ENCODE results near the gene EDIL3.

DNA sequence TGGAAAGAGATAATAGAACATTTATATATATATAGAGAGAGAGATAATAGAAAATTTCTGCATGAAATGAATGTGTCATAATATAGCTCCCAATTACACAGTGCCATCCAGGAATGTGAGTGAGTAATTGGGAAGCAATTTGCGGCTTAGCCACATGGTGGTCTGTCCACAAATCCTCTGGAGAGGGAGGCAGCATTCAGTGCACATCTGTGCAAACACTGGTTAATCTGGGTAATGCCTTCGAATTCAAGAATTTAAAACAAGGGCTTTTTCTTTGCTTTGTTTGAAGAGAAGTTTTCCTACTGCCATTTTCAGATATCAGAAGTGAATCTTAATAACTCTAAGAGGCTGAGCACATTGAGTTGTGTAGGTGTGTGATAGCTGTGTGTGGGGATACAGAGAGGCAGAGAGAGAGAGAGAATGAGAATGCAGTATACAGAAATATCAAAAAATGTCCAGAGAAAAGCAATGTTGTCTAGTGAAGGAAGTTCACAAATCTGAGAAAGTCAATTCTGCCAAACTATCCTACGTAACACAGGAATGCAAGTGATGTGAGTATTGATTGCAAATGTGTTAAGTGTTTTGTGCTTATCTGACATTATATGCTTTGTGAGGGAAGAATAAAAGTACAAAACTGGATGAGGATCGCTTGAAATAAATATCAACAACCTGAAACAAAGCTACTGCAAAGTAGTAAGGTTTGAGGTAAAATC, 134.6 kb downstream of the EDIL3 start:
- TF ChIP-seq, protein P1, sequence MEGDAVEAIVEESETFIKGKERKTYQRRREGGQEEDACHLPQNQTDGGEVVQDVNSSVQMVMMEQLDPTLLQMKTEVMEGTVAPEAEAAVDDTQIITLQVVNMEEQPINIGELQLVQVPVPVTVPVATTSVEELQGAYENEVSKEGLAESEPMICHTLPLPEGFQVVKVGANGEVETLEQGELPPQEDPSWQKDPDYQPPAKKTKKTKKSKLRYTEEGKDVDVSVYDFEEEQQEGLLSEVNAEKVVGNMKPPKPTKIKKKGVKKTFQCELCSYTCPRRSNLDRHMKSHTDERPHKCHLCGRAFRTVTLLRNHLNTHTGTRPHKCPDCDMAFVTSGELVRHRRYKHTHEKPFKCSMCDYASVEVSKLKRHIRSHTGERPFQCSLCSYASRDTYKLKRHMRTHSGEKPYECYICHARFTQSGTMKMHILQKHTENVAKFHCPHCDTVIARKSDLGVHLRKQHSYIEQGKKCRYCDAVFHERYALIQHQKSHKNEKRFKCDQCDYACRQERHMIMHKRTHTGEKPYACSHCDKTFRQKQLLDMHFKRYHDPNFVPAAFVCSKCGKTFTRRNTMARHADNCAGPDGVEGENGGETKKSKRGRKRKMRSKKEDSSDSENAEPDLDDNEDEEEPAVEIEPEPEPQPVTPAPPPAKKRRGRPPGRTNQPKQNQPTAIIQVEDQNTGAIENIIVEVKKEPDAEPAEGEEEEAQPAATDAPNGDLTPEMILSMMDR (IDR thresholded peaks at IDR 0.05): no peak
- TF ChIP-seq POLR2A (IDR thresholded peaks at IDR 0.05): no peak
